KOPT-K1 (cell line): ENCODE results near the gene MYOG.

Experiments used
- H3K27ac ChIP-seq: fragments of 200-600 bp; sonication (generic); 2 replicates; pipeline ENCODE4 v1.5.1; 2016; ENCODE audit warnings: antibody characterized with exemption, mild to moderate bottlenecking, low read depth, low read length; ENCODE audit not compliant: poor library complexity, severe bottlenecking
- H3K36me3 ChIP-seq: fragments of 200-600 bp; sonication (generic); 2 replicates; pipeline ENCODE4 v1.5.1; 2017; ENCODE audit warnings: antibody characterized with exemption, mild to moderate bottlenecking, low read length, moderate library complexity; ENCODE audit not compliant: insufficient read depth
- H3K9me3 ChIP-seq: fragments of 200-600 bp; sonication (generic); 2 replicates; pipeline ENCODE4 v1.5.1; 2017; ENCODE audit warnings: antibody characterized with exemption, low read length, mild to moderate bottlenecking; ENCODE audit not compliant: insufficient read depth, poor library complexity, severe bottlenecking

MYOG gene

GRCh38 chr1:203122159-203122558 lies 36.3 kb upstream of the MYOG start:
- no peak overlapping the region for H3K27ac ChIP-seq
- no peaks in the 10 kb centered on the region for H3K9me3 ChIP-seq
- no peaks in the 10 kb centered on the region for H3K36me3 ChIP-seq

- Histone ChIP-seq H3K9me3 (no peaks in the 10 kb centered on the region), H3K27ac (no peak overlapping the region), H3K36me3 (no peaks in the 10 kb centered on the region)
Observed at GRCh38 chr1:203121186-203122015, 35.6 kb upstream of the MYOG start.

GRCh38 chr1:203120325-203121153 lies 34.7 kb upstream of the MYOG start:
- H3K9me3 ChIP-seq: no peaks in the 10 kb centered on the region

GRCh38 chr1:203117611-203118575 lies 32.1 kb upstream of the MYOG start:
- Histone ChIP-seq H3K9me3 (no peaks in the 10 kb centered on the region), H3K36me3 (no peaks in the 10 kb centered on the region)

More at GRCh38 chr1:203120325-203121153, 34.7 kb upstream of the MYOG start:
- H3K27ac ChIP-seq: no peak overlapping the region
- no peaks in the 10 kb centered on the region for H3K36me3 ChIP-seq

GRCh38 chr1:203116091-203116820 lies 30.4 kb upstream of the MYOG start:
- H3K27ac ChIP-seq: no peak overlapping the region
- no peaks in the 10 kb centered on the region for H3K9me3 ChIP-seq
- no peaks in the 10 kb centered on the region for H3K36me3 ChIP-seq

More at GRCh38 chr1:203117611-203118575, 32.1 kb upstream of the MYOG start:
- H3K27ac ChIP-seq: no peak overlapping the region

- Histone ChIP-seq H3K9me3 (no peaks in the 10 kb centered on the region), H3K36me3 (no peaks in the 10 kb centered on the region), H3K27ac (no peak overlapping the region)
Observed at GRCh38 chr1:203114202-203114601, 28.4 kb upstream of the MYOG start.

GRCh38 chr1:203113308-203113707 lies 27.5 kb upstream of the MYOG start:
- H3K9me3 ChIP-seq: peaks cover 4% of the 10 kb centered on the region
- H3K36me3 ChIP-seq: no peaks in the 10 kb centered on the region

GRCh38 chr1:203112475-203112874 lies 26.7 kb upstream of the MYOG start:
- H3K36me3 ChIP-seq: no peaks in the 10 kb centered on the region
- no peak overlapping the region for H3K27ac ChIP-seq
- H3K9me3 ChIP-seq: peaks cover 4% of the 10 kb centered on the region

More at GRCh38 chr1:203113308-203113707, 27.5 kb upstream of the MYOG start:
- H3K27ac ChIP-seq: no peak overlapping the region

- Histone ChIP-seq H3K9me3 (peaks cover 14% of the 10 kb centered on the region), H3K27ac (no peak overlapping the region), H3K36me3 (no peaks in the 10 kb centered on the region)
Observed at GRCh38 chr1:203104789-203105390, 19.1 kb upstream of the MYOG start.

- Histone ChIP-seq H3K9me3 (peaks cover 14% of the 10 kb centered on the region), H3K27ac (no peak overlapping the region), H3K36me3 (no peaks in the 10 kb centered on the region)
Observed at GRCh38 chr1:203103829-203104495, 18.1 kb upstream of the MYOG start.

GRCh38 chr1:203103216-203103615 lies 17.4 kb upstream of the MYOG start:
- H3K9me3 ChIP-seq: peaks cover 10% of the 10 kb centered on the region
- no peak overlapping the region for H3K27ac ChIP-seq
- H3K36me3 ChIP-seq: no peaks in the 10 kb centered on the region

GRCh38 chr1:203101813-203102634 lies 16.2 kb upstream of the MYOG start:
- Histone ChIP-seq H3K27ac (no peak overlapping the region), H3K36me3 (no peaks in the 10 kb centered on the region), H3K9me3 (peaks cover 10% of the 10 kb centered on the region)

- Histone ChIP-seq H3K27ac (no peak overlapping the region), H3K36me3 (no peaks in the 10 kb centered on the region), H3K9me3 (peaks cover 9% of the 10 kb centered on the region)
Observed at GRCh38 chr1:203100516-203100869, 14.7 kb upstream of the MYOG start.
